NT2/D1 (cell line): Measurements from ENCODE around the gene GRAMD4.

Experiments used
- DNase-seq: peaks from one replicate; pipeline ENCODE4 v3.0.0-alpha.2; 2011; ENCODE audit warnings: low read depth, low spot score
- H3K27me3 ChIP-seq: 2 replicates; pipeline ENCODE4 v1.6.0; 2011; ENCODE audit warnings: mild to moderate bottlenecking; ENCODE audit not compliant: insufficient read length, insufficient read depth
- H3K36me3 ChIP-seq: 2 replicates; pipeline ENCODE4 v1.6.1; 2011; ENCODE audit warnings: mild to moderate bottlenecking, low read length, mixed read lengths; ENCODE audit not compliant: insufficient read depth, insufficient read length
- H3K4me1 ChIP-seq: 2 replicates; pipeline ENCODE4 v1.5.1; 2011; ENCODE audit not compliant: insufficient read depth, insufficient read length
- H3K4me3 ChIP-seq: 2 replicates; pipeline ENCODE4 v1.5.1; 2011; ENCODE audit warnings: low read depth; ENCODE audit not compliant: insufficient read length
- H3K9ac ChIP-seq: 2 replicates; pipeline ENCODE4 v1.6.0; 2011; ENCODE audit warnings: low read depth; ENCODE audit not compliant: insufficient read length
- H3K9me3 ChIP-seq: 2 replicates; pipeline ENCODE4 v1.5.1; 2011; ENCODE audit warnings: mild to moderate bottlenecking, low read length; ENCODE audit not compliant: insufficient read depth
- SUZ12 ChIP-seq: IDR thresholded peaks from 2 replicates; pipeline ENCODE4 v1.6.1; 2011; ENCODE audit not compliant: insufficient read length, insufficient read depth; ENCODE audit errors: extremely low read depth
- YY1 ChIP-seq: IDR thresholded peaks from 2 replicates; pipeline ENCODE4 v1.6.1; 2011; ENCODE audit not compliant: insufficient read length, insufficient read depth
- ZNF274 ChIP-seq: IDR thresholded peaks from 2 replicates; pipeline ENCODE4 v1.6.1; 2011; ENCODE audit warnings: mild to moderate bottlenecking, low read depth, low read length

Gene GRAMD4

GRCh38 chr22:46591930-46592329 lies 28.3 kb upstream of the GRAMD4 start:
- Histone ChIP-seq H3K27me3 (no peaks in the 10 kb centered on the region), H3K9me3 (no peaks in the 10 kb centered on the region), H3K9ac (no peak overlapping the region), H3K4me1 (peaks cover 19% of the 10 kb centered on the region), H3K36me3 (no peaks in the 10 kb centered on the region), H3K4me3 (no peak overlapping the region)
- TF ChIP-seq YY1 (no peak), ZNF274 (no peak), SUZ12 (no peak)
- no peak for DNase-seq

GRCh38 chr22:46592390-46592872 lies 27.8 kb upstream of the GRAMD4 start:
- Histone ChIP-seq H3K27me3 (no peaks in the 10 kb centered on the region), H3K4me1 (peaks cover 18% of the 10 kb centered on the region), H3K4me3 (no peak overlapping the region), H3K9me3 (no peaks in the 10 kb centered on the region), H3K9ac (no peak overlapping the region), H3K36me3 (no peaks in the 10 kb centered on the region)
- no peak for DNase-seq
- TF ChIP-seq YY1 (no peak), ZNF274 (no peak), SUZ12 (no peak)

- DNase-seq, result no peak
- Histone ChIP-seq H3K9ac (no peak overlapping the region), H3K4me1 (peaks cover 14% of the 10 kb centered on the region)
Observed at GRCh38 chr22:46593211-46593681, 26.9 kb upstream of the GRAMD4 start.

GRCh38 chr22:46593996-46594946 lies 25.9 kb upstream of the GRAMD4 start:
- no peaks in the 10 kb centered on the region for H3K27me3 ChIP-seq
- no peak for DNase-seq
- H3K4me1 ChIP-seq, result peaks cover 9% of the 10 kb centered on the region
- no peak for TF ChIP-seq SUZ12
- no peak for TF ChIP-seq ZNF274
- no peak for TF ChIP-seq YY1
- no peak overlapping the region for H3K9ac ChIP-seq
- no peaks in the 10 kb centered on the region for H3K36me3 ChIP-seq
- H3K4me3 ChIP-seq, result no peak overlapping the region
- H3K9me3 ChIP-seq, result no peaks in the 10 kb centered on the region

More at GRCh38 chr22:46593211-46593681, 26.9 kb upstream of the GRAMD4 start:
- H3K36me3 ChIP-seq, result no peaks in the 10 kb centered on the region
- TF ChIP-seq YY1, result no peak
- TF ChIP-seq SUZ12, result no peak
- TF ChIP-seq ZNF274, result no peak
- H3K4me3 ChIP-seq, result no peak overlapping the region
- H3K27me3 ChIP-seq, result no peaks in the 10 kb centered on the region
- no peaks in the 10 kb centered on the region for H3K9me3 ChIP-seq

GRCh38 chr22:46594947-46595298 lies 25.3 kb upstream of the GRAMD4 start:
- no peak for DNase-seq
- Histone ChIP-seq H3K36me3 (no peaks in the 10 kb centered on the region), H3K4me3 (no peak overlapping the region), H3K4me1 (peaks cover 5% of the 10 kb centered on the region), H3K27me3 (no peaks in the 10 kb centered on the region), H3K9ac (no peak overlapping the region), H3K9me3 (no peaks in the 10 kb centered on the region)
- no peak for TF ChIP-seq YY1
- no peak for TF ChIP-seq SUZ12
- TF ChIP-seq ZNF274, result no peak

- Histone ChIP-seq H3K36me3 (no peaks in the 10 kb centered on the region), H3K9me3 (no peaks in the 10 kb centered on the region), H3K4me3 (no peak overlapping the region), H3K4me1 (peaks cover under 1% of the 10 kb centered on the region), H3K27me3 (no peaks in the 10 kb centered on the region), H3K9ac (no peak overlapping the region)
- TF ChIP-seq SUZ12 (no peak), YY1 (no peak), ZNF274 (no peak)
- no peak for DNase-seq
Observed at GRCh38 chr22:46595545-46595944, 24.6 kb upstream of the GRAMD4 start.

- no peaks in the 10 kb centered on the region for H3K27me3 ChIP-seq
Observed at GRCh38 chr22:46596032-46596441, 24.1 kb upstream of the GRAMD4 start.

More at GRCh38 chr22:46596032-46596441, 24.1 kb upstream of the GRAMD4 start:
- Histone ChIP-seq H3K36me3 (no peaks in the 10 kb centered on the region), H3K9me3 (no peaks in the 10 kb centered on the region), H3K9ac (no peak overlapping the region), H3K4me3 (no peak overlapping the region), H3K4me1 (no peaks in the 10 kb centered on the region)
- no peak for TF ChIP-seq ZNF274
- no peak for TF ChIP-seq SUZ12
- no peak for TF ChIP-seq YY1
- no peak for DNase-seq
